RWPE1 (cell line): Measurements from ENCODE around the gene MXD1.
A peak's percentile ranks its signal among the peaks of the same experiment; 100 is the strongest.

Experiments used
- CTCF ChIA-PET: fragments of 350-600 bp; sonication (Branson Sonifier 250); formaldehyde crosslinking; extraction: SDS; loops from one replicate; lab custom pipeline; 2021; lab: Yijun Ruan, JAX
- POLR2A ChIA-PET: fragments of 400-600 bp; formaldehyde crosslinking; extraction: SDS; loops from one replicate; lab custom pipeline; 2020; ENCODE audit warnings: antibody characterized with exemption; ENCODE audit not compliant: low non-redundant PET; lab: Yijun Ruan, JAX
- DNase-seq: peaks from one replicate; pipeline ENCODE4 v3.0.0; 2012; ENCODE audit warnings: low spot score
- H3K27ac ChIP-seq: fragments of 450-650 bp; 2 replicates; pipeline ENCODE4 v1.5.1; 2017
- CTCF ChIP-seq: fragments of 450-650 bp; conservative IDR thresholded peaks from 2 replicates; pipeline ENCODE4 v1.5.1; 2017; ENCODE audit warnings: low read depth, mild to moderate bottlenecking

Gene MXD1

GRCh38 chr2:69983392-69983966 is 68.6 kb downstream of the MXD1 start:
- TF ChIP-seq CTCF: no peak
- ChIA-PET CTCF (interaction anchor here (0.6 kb wide), 1 partner anchor 257 kb away, joined by 3 read pairs; no protein-coding TSS in a partner anchor), POLR2A (no interaction called here)
- no peak for DNase-seq
- H3K27ac ChIP-seq: no peak overlapping the region; the same call in 1 of the 2 replicates

- H3K27ac ChIP-seq: no peak overlapping the region
- TF ChIP-seq CTCF: no peak
- POLR2A ChIA-PET: no interaction called here
- CTCF ChIA-PET: no interaction called here
- no peak for DNase-seq
Observed at GRCh38 chr2:69985216-69985615, 70.3 kb downstream of the MXD1 start.

GRCh38 chr2:69985688-69986087 is 70.8 kb downstream of the MXD1 start:
- TF ChIP-seq CTCF: no peak
- no peak for DNase-seq
- POLR2A ChIA-PET: no interaction called here
- CTCF ChIA-PET: no interaction called here
- H3K27ac ChIP-seq: no peak overlapping the region

DNA sequence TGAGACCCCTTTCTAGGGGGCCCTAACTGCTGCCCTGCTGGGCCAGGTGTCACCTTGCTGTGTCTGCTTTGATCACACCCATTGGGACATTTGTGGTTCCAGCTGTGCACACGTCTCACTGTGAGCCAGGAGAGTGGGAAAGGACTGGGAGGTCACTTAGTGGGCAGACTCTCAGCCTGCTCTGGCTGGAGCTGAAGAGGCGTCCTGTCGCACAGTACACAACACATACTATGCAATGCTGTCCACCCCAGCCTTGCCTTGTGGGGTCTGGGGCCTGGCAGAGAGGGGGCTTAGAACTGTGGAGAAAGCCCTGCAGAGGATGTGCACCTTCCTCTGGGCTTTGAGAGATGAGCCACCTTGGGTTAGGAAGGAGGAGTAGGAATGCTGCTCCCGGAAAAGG is 71.8 kb downstream of the MXD1 start:
- TF ChIP-seq CTCF: no peak
- POLR2A ChIA-PET: no interaction called here
- no peak for DNase-seq
- CTCF ChIA-PET: no interaction called here
- H3K27ac ChIP-seq: no peak overlapping the region; the same call in 1 of the 2 replicates

GRCh38 chr2:69988086-69988635 is 73.3 kb downstream of the MXD1 start:
- no peak overlapping the region for H3K27ac ChIP-seq
- POLR2A ChIA-PET: no interaction called here
- CTCF ChIA-PET: interaction anchor here (0.7 kb wide), 1 partner anchor 16 kb away, joined by 3 read pairs; no protein-coding TSS in a partner anchor
- no peak for TF ChIP-seq CTCF
- DNase-seq: no peak

- CTCF ChIA-PET: no interaction called here
- H3K27ac ChIP-seq: peak overlapping the region; percentile 82
- POLR2A ChIA-PET: no interaction called here
- DNase-seq: peak; percentile 38
- no peak for TF ChIP-seq CTCF
Observed at GRCh38 chr2:69989009-69989408, 74.1 kb downstream of the MXD1 start.
